LNCaP clone FGC (cell line): Measurements from ENCODE around the gene PLCXD3.

ENCODE experiments used
- DNase-seq: peaks from one replicate; pipeline ENCODE4 v3.0.0-alpha.2; 2011; ENCODE audit warnings: low read depth
- H3K4me3 ChIP-seq: 2 replicates; pipeline ENCODE4 v1.5.1; 2011; ENCODE audit warnings: mild to moderate bottlenecking, low read depth, low read length, control low read depth
- TF ChIP-seq, protein P1 (sequence below): IDR thresholded peaks from 2 replicates; pipeline ENCODE4 v1.5.1; 2012; ENCODE audit warnings: mild to moderate bottlenecking; ENCODE audit not compliant: control insufficient read depth, insufficient read depth; ENCODE audit errors: extremely low read depth

Gene PLCXD3

DNA sequence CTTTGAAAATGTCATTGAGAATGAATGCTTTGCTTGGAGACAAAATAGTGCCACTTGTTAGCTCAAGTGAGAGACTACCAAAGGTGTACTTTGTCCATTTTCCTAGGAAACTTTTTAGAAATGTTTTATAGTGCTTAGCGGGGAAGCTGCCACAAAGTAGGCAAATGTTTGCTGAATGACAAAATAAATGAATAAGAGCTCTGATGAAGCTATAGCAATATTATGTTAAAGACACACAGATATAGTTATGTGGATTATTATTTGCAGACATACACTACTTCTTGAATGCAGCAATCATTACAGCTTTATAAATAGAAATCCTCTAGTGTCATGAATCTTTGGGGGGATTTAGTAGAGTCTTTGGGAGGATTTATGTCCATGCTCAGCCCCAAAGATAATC is 204.4 kb downstream of the PLCXD3 start:
- TF ChIP-seq, protein P1, sequence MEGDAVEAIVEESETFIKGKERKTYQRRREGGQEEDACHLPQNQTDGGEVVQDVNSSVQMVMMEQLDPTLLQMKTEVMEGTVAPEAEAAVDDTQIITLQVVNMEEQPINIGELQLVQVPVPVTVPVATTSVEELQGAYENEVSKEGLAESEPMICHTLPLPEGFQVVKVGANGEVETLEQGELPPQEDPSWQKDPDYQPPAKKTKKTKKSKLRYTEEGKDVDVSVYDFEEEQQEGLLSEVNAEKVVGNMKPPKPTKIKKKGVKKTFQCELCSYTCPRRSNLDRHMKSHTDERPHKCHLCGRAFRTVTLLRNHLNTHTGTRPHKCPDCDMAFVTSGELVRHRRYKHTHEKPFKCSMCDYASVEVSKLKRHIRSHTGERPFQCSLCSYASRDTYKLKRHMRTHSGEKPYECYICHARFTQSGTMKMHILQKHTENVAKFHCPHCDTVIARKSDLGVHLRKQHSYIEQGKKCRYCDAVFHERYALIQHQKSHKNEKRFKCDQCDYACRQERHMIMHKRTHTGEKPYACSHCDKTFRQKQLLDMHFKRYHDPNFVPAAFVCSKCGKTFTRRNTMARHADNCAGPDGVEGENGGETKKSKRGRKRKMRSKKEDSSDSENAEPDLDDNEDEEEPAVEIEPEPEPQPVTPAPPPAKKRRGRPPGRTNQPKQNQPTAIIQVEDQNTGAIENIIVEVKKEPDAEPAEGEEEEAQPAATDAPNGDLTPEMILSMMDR, result no peak
- no peak overlapping the region for H3K4me3 ChIP-seq
- no peak for DNase-seq

DNA sequence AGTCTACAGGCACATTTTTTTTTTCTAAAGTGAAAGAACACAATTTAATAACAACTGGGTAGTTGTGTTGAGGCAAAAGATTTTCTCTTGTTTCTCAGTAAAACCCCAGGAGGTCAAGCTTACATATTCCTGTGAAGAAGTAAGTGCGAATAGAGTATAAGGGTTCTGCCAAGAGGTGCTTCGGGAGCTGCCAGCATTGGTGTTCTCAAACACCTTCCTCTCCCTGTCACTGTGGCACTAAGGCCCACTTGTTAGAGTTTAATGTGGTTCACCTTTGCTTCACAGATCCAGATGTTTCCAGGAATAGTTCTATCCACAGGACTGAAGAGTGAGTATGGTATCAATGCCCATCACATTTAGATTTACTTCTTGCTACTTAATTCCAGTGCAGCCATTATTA is 205.3 kb downstream of the PLCXD3 start:
- H3K4me3 ChIP-seq, result no peak overlapping the region
- TF ChIP-seq, protein P1, result no peak

DNA sequence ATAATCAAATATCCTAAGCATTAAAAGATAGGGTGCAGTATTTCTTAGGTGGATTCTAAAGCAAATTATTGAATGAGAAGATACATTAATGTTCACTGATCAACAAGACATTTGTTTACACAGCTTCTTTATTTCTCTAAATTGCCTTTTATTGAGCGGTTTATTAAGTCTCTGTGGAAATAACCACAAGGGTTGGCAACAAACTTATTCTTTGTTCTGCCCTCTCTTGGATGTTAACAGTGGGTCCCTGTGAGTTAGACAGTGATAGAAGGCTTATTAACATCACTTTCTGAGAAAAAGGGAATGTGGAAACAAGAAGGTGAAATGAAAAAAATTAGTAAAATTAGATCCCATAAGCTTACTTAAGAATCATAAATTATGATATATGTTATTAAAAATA is 214.3 kb downstream of the PLCXD3 start:
- TF ChIP-seq, protein P1, result no peak
- no peak for DNase-seq
- H3K4me3 ChIP-seq, result no peak overlapping the region

More for the DNA sequence above, 205.3 kb downstream of the PLCXD3 start:
- no peak for DNase-seq

DNA sequence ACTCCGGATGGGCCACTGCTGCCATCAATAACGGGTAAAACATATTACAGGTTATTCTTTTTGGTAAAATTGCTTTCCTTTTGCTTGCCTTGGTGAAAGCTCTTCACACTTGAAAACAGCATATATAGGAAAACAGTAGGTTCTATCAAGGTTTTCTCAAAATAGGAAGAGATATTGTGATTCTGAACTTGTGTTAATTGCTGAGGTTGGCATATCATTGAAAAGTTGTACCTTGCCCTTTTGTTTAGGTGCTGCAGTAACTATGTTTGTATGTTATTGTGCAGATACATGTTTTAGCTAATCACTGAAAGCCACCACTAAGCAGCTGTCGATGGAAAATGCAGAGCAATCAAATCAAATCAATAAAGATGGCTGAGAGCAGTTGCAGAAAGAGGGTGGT is 219.1 kb downstream of the PLCXD3 start:
- TF ChIP-seq, protein P1, result no peak
- H3K4me3 ChIP-seq, result no peak overlapping the region
- DNase-seq, result no peak

DNA sequence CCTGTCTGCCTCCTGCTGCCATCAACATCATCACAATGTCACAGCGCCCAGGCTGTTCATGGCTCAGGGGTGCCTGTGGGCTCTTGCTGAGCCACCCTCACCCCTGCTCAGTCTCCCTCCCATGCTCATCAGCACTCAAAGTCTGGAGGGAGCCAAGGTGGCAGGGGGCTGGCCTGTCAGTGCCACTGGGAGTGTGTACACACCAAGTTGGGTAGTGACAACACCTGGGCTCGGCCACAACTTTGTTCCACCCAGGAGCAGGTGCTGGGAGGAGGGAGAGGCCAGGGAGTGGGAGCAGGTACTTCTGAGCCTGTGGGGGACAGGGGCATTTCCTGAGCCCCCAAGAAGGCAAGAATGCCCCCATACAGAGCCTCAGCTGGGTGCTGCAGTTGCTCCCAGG is 219.6 kb downstream of the PLCXD3 start:
- H3K4me3 ChIP-seq, result no peak overlapping the region
- DNase-seq, result no peak
- TF ChIP-seq, protein P1, result no peak

DNA sequence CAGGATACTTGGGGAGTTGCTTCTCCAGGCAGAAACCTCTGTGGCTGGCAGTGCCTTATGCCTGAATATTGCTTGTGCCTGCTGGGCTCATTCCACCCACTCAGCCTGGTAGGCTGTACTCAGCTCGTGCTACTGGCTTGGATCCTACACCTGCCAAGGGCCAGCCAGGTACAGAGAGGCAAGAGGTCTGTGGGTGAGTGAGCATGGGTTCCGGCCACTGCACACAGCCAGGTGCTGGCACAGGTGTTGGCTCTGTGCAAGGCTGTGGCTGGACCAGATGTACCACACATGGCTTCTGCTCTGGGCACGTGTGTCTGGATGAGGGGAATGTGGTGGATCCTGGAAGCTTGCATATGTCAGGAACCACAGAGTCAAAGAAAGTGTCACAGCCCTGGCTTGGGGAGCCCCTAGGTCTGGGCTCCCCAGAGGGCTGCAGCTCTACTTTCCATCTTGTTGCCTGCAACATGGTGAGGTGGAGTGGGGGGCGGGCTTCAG is 220.4 kb downstream of the PLCXD3 start:
- DNase-seq, result no peak
- TF ChIP-seq, protein P1, result no peak

DNA sequence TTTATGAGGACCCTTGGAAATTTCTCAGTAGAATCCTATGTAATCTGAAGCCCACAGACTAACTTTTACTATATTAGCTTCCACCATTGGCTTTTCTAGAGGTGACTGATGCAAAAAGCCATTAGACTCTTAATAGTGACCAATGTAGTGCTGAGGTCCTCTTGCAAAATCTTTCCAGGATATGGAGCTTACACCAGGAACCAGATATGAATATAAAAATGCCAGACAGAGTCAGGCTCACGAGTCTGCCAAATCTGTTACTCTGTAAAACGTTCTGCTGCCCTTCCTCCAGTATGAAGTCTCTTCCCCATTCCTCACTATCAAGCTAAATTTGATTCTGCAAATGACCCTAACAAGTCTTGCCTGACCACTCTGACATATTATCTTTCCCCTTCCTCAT is 223.7 kb downstream of the PLCXD3 start:
- TF ChIP-seq, protein P1, result no peak
- no peak for DNase-seq
- no peak overlapping the region for H3K4me3 ChIP-seq

More for the DNA sequence above, 220.4 kb downstream of the PLCXD3 start:
- no peak overlapping the region for H3K4me3 ChIP-seq
